NCI-H1436 treated with DMSO at 0.1 percent for 48 hours (cell line): Measurements from ENCODE around the gene TMA7B.

Experiments
- DNase-seq: peaks from one replicate; lab custom pipeline; 2025; lab: John Stamatoyannopoulos, UW

The TMA7B gene

GRCh38 chr22:40001800-40002577 lies 41.8 kb downstream of the TMA7B start:
- no peak for DNase-seq

- DNase-seq, result no peak
Measured at GRCh38 chr22:40002935-40003715, 42.9 kb downstream of the TMA7B start.

- DNase-seq, result no peak
Measured at GRCh38 chr22:40004836-40005235, 44.6 kb downstream of the TMA7B start.

- DNase-seq, result no peak
Measured at GRCh38 chr22:40006641-40007040, 46.4 kb downstream of the TMA7B start.

GRCh38 chr22:40007853-40008710 lies 47.9 kb downstream of the TMA7B start:
- no peak for DNase-seq

GRCh38 chr22:40008726-40009291 lies 48.6 kb downstream of the TMA7B start:
- DNase-seq, result no peak

GRCh38 chr22:40009292-40009774 lies 49.1 kb downstream of the TMA7B start:
- DNase-seq, result no peak

GRCh38 chr22:40009951-40010671 lies 49.9 kb downstream of the TMA7B start:
- no peak for DNase-seq

- no peak for DNase-seq
Measured at GRCh38 chr22:40010746-40011145, 50.5 kb downstream of the TMA7B start.
